ENCODE results near the gene FOXC1. TPM values are rescaled to one million over a fixed set of nuclear protein-coding genes. Genes with fewer than 3 reads are reported as not detected.

Gene FOXC1
- total RNA-seq, 1 experiment from 2014 or later, result 40.7 TPM

- Histone ChIP-seq H3K27ac (ENCODE audit: low read depth, low read length) (no peak overlapping the region; the same call in 1 of the 2 replicates), H2AFZ (ENCODE audit: low read depth, low read length, poor library complexity, severe bottlenecking) (no peak overlapping the region), H3K79me2 (ENCODE audit: insufficient read depth, low read length) (peaks cover 40% of the 10 kb centered on the region), H3K4me3 (replicated peaks in 1 of 2; ENCODE audit: low read depth in 1 of 2, low read length in 2 of 2) (no peak overlapping the region), H3K9me2 (ENCODE audit: insufficient read depth) (no peaks in the 10 kb centered on the region), H3K27me3 (ENCODE audit: insufficient read depth, low read length) (no peaks in the 10 kb centered on the region), H3K4me2 (ENCODE audit: low read length) (no peak overlapping the region), H3K9ac (ENCODE audit: low read length) (no peak overlapping the region), H3K9me3 (ENCODE audit: control insufficient read depth in 1 of 2, insufficient read depth in 1 of 2, low read depth in 1 of 2, low read length in 2 of 2) (no peaks in the 10 kb centered on the region), H3K4me1 (ENCODE audit: control insufficient read depth in 1 of 2, insufficient read depth in 2 of 2, low read length in 2 of 2) (peaks cover 11 to 12% of the 10 kb centered on the region in 2 experiments; a peak in 3 of 4 replicates), H4K20me1 (ENCODE audit: insufficient read depth) (0 out of 2 replicates have a peak, but pooled peaks cover 6% of the 10 kb centered on the region), H3K36me3 (ENCODE audit: control insufficient read depth in 1 of 2, insufficient read depth in 2 of 2, low read length in 2 of 2) (peaks cover 3 to 4% of the 10 kb centered on the region in 2 experiments; a peak in 1 of 4 replicates)
- ATAC-seq (no peak), DNase-seq (ENCODE audit: low read depth, low spot score) (no peak)
- TF ChIP-seq YY1 (IDR thresholded peaks at IDR 0.05; ENCODE audit: extremely low read depth, insufficient replicate concordance, low read depth, low read length), result no peak
- TF ChIP-seq CTCF (IDR thresholded peaks at IDR 0.05 in 2 of 3, conservative IDR thresholded peaks at IDR 0.05 in 1 of 3; ENCODE audit: borderline replicate concordance in 1 of 3, insufficient read depth in 1 of 3, low read depth in 2 of 3, low read length in 2 of 3), result no peak
- TF ChIP-seq FOSL1 (IDR thresholded peaks at IDR 0.05; ENCODE audit: low read depth), result no peak
- no peak for TF ChIP-seq MAX (IDR thresholded peaks at IDR 0.05)
- no peak for TF ChIP-seq EZH2phosphoT487 (IDR thresholded peaks at IDR 0.05; ENCODE audit: borderline replicate concordance)
- no peak for TF ChIP-seq CEBPB (IDR thresholded peaks at IDR 0.05; ENCODE audit: low read depth)
- ChIA-PET RAD21 (ENCODE audit: low non-redundant PET in 1 of 2, low total read pairs in 2 of 2, uncharacterized antibody in 2 of 2, unreplicated experiment in 2 of 2) (no interaction called here), POLR2A (interaction anchor here (1.1 kb wide), 1 partner anchor 71 kb away, joined by 3 read pairs; no protein-coding TSS in a partner anchor), CTCF (no interaction called here)
- intact Hi-C loops (cut with micrococcal nuclease), result no loop called here
- BruUV-seq (replicated peaks), result no TSS peak
Observed at GRCh38 chr6:1615151-1615852, 5.6 kb downstream of the FOXC1 start.

All from HCT116 (cell line).